Measurements from ENCODE around the gene AFAP1L1. TPM values are rescaled to one million over a fixed set of nuclear protein-coding genes. Genes with fewer than 3 reads are reported as not detected.
A peak's percentile ranks its signal among the peaks of the same experiment; 100 is the strongest.

AFAP1L1 gene
- total RNA-seq, 2 experiments from 2014 or later, result not detected

- intact Hi-C loops (cut with micrococcal nuclease; ENCODE audit: unreplicated experiment), result loop anchor here (5.0 kb wide), 1 partner anchor 530 kb away; no protein-coding TSS in a partner anchor
- ChIA-PET CTCF (ENCODE audit: unreplicated experiment) (no interaction called here), POLR2A (no interaction called here)
- Histone ChIP-seq H3K79me2 (ENCODE audit: insufficient read depth, low read depth, low read length) (no peaks in the 10 kb centered on the region), H3K4me2 (ENCODE audit: low read length) (no peak overlapping the region), H2AFZ (ENCODE audit: low read length) (no peak overlapping the region), H3K9me3 (ENCODE audit: low read length) (no peaks in the 10 kb centered on the region), H3K4me1 (ENCODE audit: insufficient read depth, low read length, poor library complexity, severe bottlenecking) (no peaks in the 10 kb centered on the region), H4K20me1 (ENCODE audit: insufficient read depth, low read length) (no peaks in the 10 kb centered on the region), H3K4me3 (ENCODE audit: low read depth, low read length, poor library complexity, severe bottlenecking) (no peak overlapping the region), H3K9me2 (ENCODE audit: insufficient read depth, low read length) (no peaks in the 10 kb centered on the region), H3K36me3 (ENCODE audit: insufficient read depth, low read length) (no peaks in the 10 kb centered on the region), H3K27ac (ENCODE audit: low read depth, low read length, poor library complexity, severe bottlenecking) (no peak overlapping the region)
- BruUV-seq (replicated peaks), result no TSS peak
- TF ChIP-seq EZH2phosphoT487 (IDR thresholded peaks at IDR 0.05; ENCODE audit: borderline replicate concordance, low read depth, low read length), result no peak
- no peak for TF ChIP-seq CTCF (conservative IDR thresholded peaks at IDR 0.05; ENCODE audit: low read length)
- no peak for DNase-seq (ENCODE audit: low spot score)
Measured at GRCh38 chr5:149262315-149262714, 9.3 kb upstream of the AFAP1L1 start.

GRCh38 chr5:149264439-149265067, 7.1 kb upstream of the AFAP1L1 start:
- H3K27ac ChIP-seq (ENCODE audit: low read depth, low read length, poor library complexity, severe bottlenecking), result no peak overlapping the region
- H4K20me1 ChIP-seq (ENCODE audit: insufficient read depth, low read length), result no peaks in the 10 kb centered on the region
- POLR2A ChIA-PET, result no interaction called here
- no peak overlapping the region for H3K4me2 ChIP-seq (ENCODE audit: low read length)
- no peaks in the 10 kb centered on the region for H3K9me2 ChIP-seq (ENCODE audit: insufficient read depth, low read length)
- H3K9me3 ChIP-seq (ENCODE audit: low read length), result no peaks in the 10 kb centered on the region
- no peaks in the 10 kb centered on the region for H3K79me2 ChIP-seq (ENCODE audit: insufficient read depth, low read depth, low read length)
- peak; percentile 72 for DNase-seq (ENCODE audit: low spot score)
- H2AFZ ChIP-seq (ENCODE audit: low read length), result no peak overlapping the region
- no peaks in the 10 kb centered on the region for H3K4me1 ChIP-seq (ENCODE audit: insufficient read depth, low read length, poor library complexity, severe bottlenecking)
- H3K36me3 ChIP-seq (ENCODE audit: insufficient read depth, low read length), result no peaks in the 10 kb centered on the region
- TF ChIP-seq EZH2phosphoT487 (IDR thresholded peaks at IDR 0.05; ENCODE audit: borderline replicate concordance, low read depth, low read length), result no peak
- TF ChIP-seq CTCF (conservative IDR thresholded peaks at IDR 0.05; ENCODE audit: low read length), result peak; percentile 77
- no TSS peak for BruUV-seq (replicated peaks)
- intact Hi-C loops (cut with micrococcal nuclease; ENCODE audit: unreplicated experiment), result loop anchor here (5.0 kb wide), 3 partner anchors 122 to 532 kb away; partner anchors contain the start of gene ABLIM3
- no peak overlapping the region for H3K4me3 ChIP-seq (ENCODE audit: low read depth, low read length, poor library complexity, severe bottlenecking)
- CTCF ChIA-PET (ENCODE audit: unreplicated experiment), result no interaction called here

- Histone ChIP-seq H3K36me3 (ENCODE audit: insufficient read depth, low read length) (no peaks in the 10 kb centered on the region), H3K4me2 (ENCODE audit: low read length) (no peak overlapping the region), H3K4me1 (ENCODE audit: insufficient read depth, low read length, poor library complexity, severe bottlenecking) (no peaks in the 10 kb centered on the region), H4K20me1 (ENCODE audit: insufficient read depth, low read length) (no peaks in the 10 kb centered on the region), H2AFZ (ENCODE audit: low read length) (no peak overlapping the region), H3K9me2 (ENCODE audit: insufficient read depth, low read length) (no peaks in the 10 kb centered on the region), H3K79me2 (ENCODE audit: insufficient read depth, low read depth, low read length) (no peaks in the 10 kb centered on the region), H3K9me3 (ENCODE audit: low read length) (no peaks in the 10 kb centered on the region), H3K4me3 (ENCODE audit: low read depth, low read length, poor library complexity, severe bottlenecking) (no peak overlapping the region), H3K27ac (ENCODE audit: low read depth, low read length, poor library complexity, severe bottlenecking) (no peak overlapping the region)
- CTCF ChIA-PET (ENCODE audit: unreplicated experiment), result interaction anchor here (1.0 kb wide), 1 partner anchor 10 kb away, joined by 3 read pairs; no protein-coding TSS in a partner anchor
- no peak for DNase-seq (ENCODE audit: low spot score)
- POLR2A ChIA-PET, result no interaction called here
- TF ChIP-seq EZH2phosphoT487 (IDR thresholded peaks at IDR 0.05; ENCODE audit: borderline replicate concordance, low read depth, low read length), result no peak
- TF ChIP-seq CTCF (conservative IDR thresholded peaks at IDR 0.05; ENCODE audit: low read length), result peak; percentile 14; the same call in 1 of the 2 replicates
- no TSS peak for BruUV-seq (replicated peaks)
- intact Hi-C loops (cut with micrococcal nuclease; ENCODE audit: unreplicated experiment), result loop anchor here (5.0 kb wide), 2 partner anchors 123 to 138 kb away; partner anchors contain the start of gene ABLIM3
Measured at GRCh38 chr5:149265068-149265465, 6.6 kb upstream of the AFAP1L1 start.

Measured in OCI-LY7 (cell line).